Psoas muscle (tissue), 8 donors: Measurements from ENCODE around the gene WIPF1. TPM values are rescaled to one million over a fixed set of nuclear protein-coding genes. Genes with fewer than 3 reads are reported as not detected.

Experiments
- ATAC-seq, 4 donors: fragments of 200-7000 bp; cut with Tn5 transposase; one replicate each; pipeline ENCODE4 v1.9.1; 2020; ENCODE audit warnings: moderate library complexity in 3 of 4, mild to moderate bottlenecking in 2 of 4
- DNase-seq, 2 donors: peaks; one replicate each; pipeline ENCODE4 v3.0.0-alpha.2; 2020
- H3K27ac ChIP-seq: fragments of 200-600 bp; one replicate; pipeline ENCODE4 v1.8.0; 2022
- H3K27me3 ChIP-seq, 3 donors: fragments of 200-600 bp in 1 of 3; one replicate each; pipeline versions ENCODE4 v1.6.1 to v1.8.0; 2013 to 2022; ENCODE audit warnings: low read length in 2 of 3, mild to moderate bottlenecking in 2 of 3, moderate library complexity in 1 of 3; ENCODE audit not compliant: insufficient read depth in 3 of 3
- H3K36me3 ChIP-seq, 2 donors: fragments of 200-600 bp in 1 of 2; one replicate each; pipeline versions ENCODE4 v1.6.1 to v1.8.0; 2013 to 2022; ENCODE audit warnings: low read depth in 1 of 2, mild to moderate bottlenecking in 1 of 2, moderate library complexity in 1 of 2; ENCODE audit not compliant: insufficient read depth in 1 of 2
- H3K4me1 ChIP-seq: fragments of 200-600 bp; one replicate; pipeline ENCODE4 v1.8.0; 2022
- H3K4me3 ChIP-seq: fragments of 200-600 bp; one replicate; pipeline ENCODE4 v1.8.0; 2022; ENCODE audit warnings: mild to moderate bottlenecking
- H3K9me3 ChIP-seq: fragments of 200-600 bp; one replicate; pipeline ENCODE4 v1.8.0; 2022
- CTCF ChIP-seq: fragments of 200-600 bp; IDR thresholded peaks from one replicate; pipeline ENCODE4 v1.8.0; 2022; ENCODE audit warnings: antibody characterized with exemption
- WGBS, 3 donors: extraction: QIAGEN DNeasy Blood & Tissue Kit; methylation state at CpG; one replicate each; pipeline versions ENCODE4 v1.1.6 to v1.1.7; 2013; 5-methylcytosine and 5-hydroxymethylcytosine counted together
- intact Hi-C, 2 donors: fragments of 100-400 bp; cut with DNase I; formaldehyde crosslinking; loops; one replicate each; pipeline versions ENCODE4 v1.11.0 to v1.14.2; 2022
- polyA plus RNA-seq, 3 donors: library from polyadenylated mRNA; stranded (reverse); fragments of 200-250 nt; gene quantifications; one replicate each; pipeline ENCODE4 v1.2.3, GENCODE V29; 2013
- total RNA-seq, 4 donors: library from RNA; stranded (reverse); fragmentation: NEBNext Ultra II Directional in 2 of 4; extraction: Animal tissue kit (Norgen Biotek cat#: 25700) in 2 of 4; gene quantifications; one replicate each; pipeline versions ENCODE4 v1.2.1 to v1.2.4, GENCODE V29; 2021 to 2023
- donor health status: healthy with polysubstance abuse.
- donor health status: DM: no; HTN: no; CAD: no; lungs with moderate emphysema.
- donor health status: Bipolar disorder and iron deficiency.
- donor health status: healthy.
- donor health status: DM: yes; HTN: yes; CAD: no.
- donor health status: DM: no; HTN: no; CAD: no.
- donor health status: DM: no; HTN: no; CAD: no.
- donor health status: DM: yes; HTN: yes; CAD: no.

WIPF1 gene
- total and polyA plus RNA-seq, 7 donors: 3.4 to 10.0 (median 6.2) TPM

DNA sequence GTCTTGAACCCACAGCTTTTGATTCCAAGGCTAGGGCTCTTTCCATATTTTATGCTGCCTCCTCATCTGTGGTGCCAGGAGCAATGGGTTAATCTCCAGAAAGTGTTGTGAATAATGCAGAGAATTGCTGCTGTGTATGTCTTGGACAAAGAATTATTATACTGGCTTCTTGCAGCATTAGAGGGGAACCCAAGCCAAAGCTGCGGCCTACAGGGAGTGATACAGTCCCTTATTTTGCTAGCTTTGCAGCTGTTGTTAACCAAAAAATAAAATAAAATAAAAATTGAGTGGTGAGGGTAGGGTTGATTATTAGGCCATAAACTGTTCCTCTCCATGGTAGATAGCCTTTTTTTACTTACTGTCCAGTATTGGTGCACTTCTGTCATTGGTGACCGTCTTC lies 16.7 kb downstream of the WIPF1 start:
- H3K4me1 ChIP-seq: no peaks in the 10 kb centered on the region
- no peak overlapping the region for H3K4me3 ChIP-seq
- no peaks in the 10 kb centered on the region for H3K9me3 ChIP-seq
- H3K27ac ChIP-seq: no peak overlapping the region
- no peak for DNase-seq
- ATAC-seq: no peak
- intact Hi-C loops: no loop called here
- no peaks in the 10 kb centered on the region for H3K27me3 ChIP-seq
- WGBS, 3 donors: 39 to 79% (median 54%) methylated on average over 2 of the region's 2 CpGs
- H3K36me3 ChIP-seq: peaks cover 0 to 32% of the 10 kb centered on the region in 2 donors
- no peak for TF ChIP-seq CTCF

- peaks cover 0 to 32% of the 10 kb centered on the region in 2 donors for H3K36me3 ChIP-seq
- no peak for DNase-seq
- H3K4me3 ChIP-seq: no peak overlapping the region
- TF ChIP-seq CTCF: peak; percentile 25
- H3K4me1 ChIP-seq: no peaks in the 10 kb centered on the region
- ATAC-seq: no peak
- H3K27me3 ChIP-seq: no peaks in the 10 kb centered on the region
- intact Hi-C loops: loop anchor here in 1 of 2 donors (10.0 kb wide), 1 partner anchor 107 kb away; no protein-coding TSS in a partner anchor
- no peak overlapping the region for H3K27ac ChIP-seq
- no peaks in the 10 kb centered on the region for H3K9me3 ChIP-seq
Observed at GRCh38 chr2:174577967-174578589, 19.5 kb downstream of the WIPF1 start.

GRCh38 chr2:174575124-174575776 lies 22.4 kb downstream of the WIPF1 start:
- H3K4me3 ChIP-seq: no peak overlapping the region
- ATAC-seq (no peak), DNase-seq (no peak)
- TF ChIP-seq CTCF: no peak
- peaks cover 0 to 42% of the 10 kb centered on the region in 2 donors for H3K36me3 ChIP-seq
- H3K27me3 ChIP-seq: no peaks in the 10 kb centered on the region
- no peaks in the 10 kb centered on the region for H3K9me3 ChIP-seq
- no peaks in the 10 kb centered on the region for H3K4me1 ChIP-seq
- 90 to 95% (median 90%) methylated on average over 16 of the region's 16 CpGs for WGBS, 3 donors
- intact Hi-C loops: loop anchor here in 1 of 2 donors (10.0 kb wide), 1 partner anchor 110 kb away; no protein-coding TSS in a partner anchor
- no peak overlapping the region for H3K27ac ChIP-seq

- DNase-seq: no peak
- no peak for TF ChIP-seq CTCF
- ATAC-seq: no peak
- no peaks in the 10 kb centered on the region for H3K27me3 ChIP-seq
- H3K4me1 ChIP-seq: no peaks in the 10 kb centered on the region
- 20 to 70% (median 20%) methylated on average over 2 of the region's 2 CpGs for WGBS, 3 donors
- H3K27ac ChIP-seq: no peak overlapping the region
- H3K36me3 ChIP-seq: peaks cover 0 to 40% of the 10 kb centered on the region in 2 donors
- no peak overlapping the region for H3K4me3 ChIP-seq
- intact Hi-C loops: loop anchor here in 1 of 2 donors (10.0 kb wide), 1 partner anchor 110 kb away; no protein-coding TSS in a partner anchor
- no peaks in the 10 kb centered on the region for H3K9me3 ChIP-seq
Observed at GRCh38 chr2:174574657-174575056, 22.9 kb downstream of the WIPF1 start.
